HG03066 (cell line): ENCODE data around the gene ERRFI1.

ENCODE experiments used
- ATAC-seq: cut with Tn5 transposase; IDR thresholded peaks from one replicate; pipeline ENCODE4 v1.9.1; 2021; ENCODE audit warnings: low read depth; ENCODE audit not compliant: unreplicated experiment

ERRFI1 gene

GRCh38 chr1:8046391-8046790, 20.3 kb upstream of the ERRFI1 start:
- ATAC-seq = no peak

GRCh38 chr1:8043621-8044020, 17.5 kb upstream of the ERRFI1 start:
- ATAC-seq = no peak

- no peak for ATAC-seq
Measured at GRCh38 chr1:8042134-8042533, 16.0 kb upstream of the ERRFI1 start.

- ATAC-seq = no peak
Measured at GRCh38 chr1:8040586-8040985, 14.5 kb upstream of the ERRFI1 start.

GRCh38 chr1:8039071-8039470, 13.0 kb upstream of the ERRFI1 start:
- no peak for ATAC-seq

GRCh38 chr1:8035289-8035688, 9.2 kb upstream of the ERRFI1 start:
- ATAC-seq = no peak

- no peak for ATAC-seq
Measured at GRCh38 chr1:8033322-8033721, 7.2 kb upstream of the ERRFI1 start.

GRCh38 chr1:8032366-8032910, 6.3 kb upstream of the ERRFI1 start:
- no peak for ATAC-seq

GRCh38 chr1:8031176-8031785, 5.2 kb upstream of the ERRFI1 start:
- ATAC-seq = no peak

GRCh38 chr1:8028571-8028910, 2.4 kb upstream of the ERRFI1 start:
- ATAC-seq = no peak

- ATAC-seq = no peak
Measured at GRCh38 chr1:8027748-8028570, 1.9 kb upstream of the ERRFI1 start.

GRCh38 chr1:8026976-8027747, 1.1 kb upstream of the ERRFI1 start:
- ATAC-seq = no peak

GRCh38 chr1:8025671-8026144, 401 bp downstream of the ERRFI1 start:
- no peak for ATAC-seq

- ATAC-seq = no peak
Measured at GRCh38 chr1:8025061-8025670, 943 bp downstream of the ERRFI1 start.

GRCh38 chr1:8024329-8024728, 1.8 kb downstream of the ERRFI1 start:
- ATAC-seq = no peak

GRCh38 chr1:8023995-8024313, 2.2 kb downstream of the ERRFI1 start:
- ATAC-seq = no peak

- ATAC-seq = no peak
Measured at GRCh38 chr1:8023287-8023994, 2.7 kb downstream of the ERRFI1 start.

- no peak for ATAC-seq
Measured at GRCh38 chr1:8022395-8023286, 3.5 kb downstream of the ERRFI1 start.

- ATAC-seq = no peak
Measured at GRCh38 chr1:8021676-8022266, 4.3 kb downstream of the ERRFI1 start.
